ENCODE results near the gene FAM234B. TPM values are rescaled to one million over a fixed set of nuclear protein-coding genes. Genes with fewer than 3 reads are reported as not detected.

The FAM234B gene
- total and polyA plus RNA-seq, 2 donors from 2014 or later: 9.6 TPM

DNA sequence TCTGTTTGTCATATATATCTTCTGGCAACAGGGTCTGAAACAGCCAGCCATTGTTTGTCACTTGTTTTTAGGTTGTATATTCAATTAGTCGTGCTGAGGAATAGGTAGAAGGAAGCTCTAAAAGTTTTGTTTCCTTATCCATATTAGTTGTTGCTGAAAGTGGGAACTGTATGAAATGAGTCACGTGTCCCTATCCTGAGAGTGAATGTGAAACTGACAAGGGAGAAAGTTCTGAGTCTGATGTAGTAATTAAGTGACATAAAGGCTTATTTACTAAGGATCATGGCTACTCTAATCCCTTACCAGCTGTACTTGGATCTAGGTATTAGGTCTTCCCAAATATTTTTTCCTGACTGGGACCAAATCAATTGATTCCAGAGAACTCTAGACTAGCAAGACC lies 16.4 kb downstream of the FAM234B start:
- intact Hi-C loops (cut with DNase I): no loop called here
- Histone ChIP-seq H3K4me3 (ENCODE audit: low read length in 3 of 3) (no peak overlapping the region), H3K4me1 (ENCODE audit: control insufficient read depth in 2 of 3, insufficient read depth in 2 of 3, low read depth in 1 of 3, low read length in 3 of 3) (no peaks in the 10 kb centered on the region), H3K9ac (ENCODE audit: low read length in 3 of 3) (no peak overlapping the region), H3K36me3 (ENCODE audit: control insufficient read depth in 2 of 3, insufficient read depth in 3 of 3, low read length in 3 of 3) (peaks cover 0 to 12% (median 7%) of the 10 kb centered on the region in 3 donors), H3K27ac (ENCODE audit: low read depth in 2 of 2, low read length in 2 of 2) (no peak overlapping the region), H3K9me3 (ENCODE audit: control insufficient read depth in 2 of 3, insufficient read depth in 1 of 3, low read length in 3 of 3) (no peaks in the 10 kb centered on the region), H3K27me3 (ENCODE audit: control insufficient read depth, insufficient read depth, low read length) (no peaks in the 10 kb centered on the region)
- TF ChIP-seq, protein P1, sequence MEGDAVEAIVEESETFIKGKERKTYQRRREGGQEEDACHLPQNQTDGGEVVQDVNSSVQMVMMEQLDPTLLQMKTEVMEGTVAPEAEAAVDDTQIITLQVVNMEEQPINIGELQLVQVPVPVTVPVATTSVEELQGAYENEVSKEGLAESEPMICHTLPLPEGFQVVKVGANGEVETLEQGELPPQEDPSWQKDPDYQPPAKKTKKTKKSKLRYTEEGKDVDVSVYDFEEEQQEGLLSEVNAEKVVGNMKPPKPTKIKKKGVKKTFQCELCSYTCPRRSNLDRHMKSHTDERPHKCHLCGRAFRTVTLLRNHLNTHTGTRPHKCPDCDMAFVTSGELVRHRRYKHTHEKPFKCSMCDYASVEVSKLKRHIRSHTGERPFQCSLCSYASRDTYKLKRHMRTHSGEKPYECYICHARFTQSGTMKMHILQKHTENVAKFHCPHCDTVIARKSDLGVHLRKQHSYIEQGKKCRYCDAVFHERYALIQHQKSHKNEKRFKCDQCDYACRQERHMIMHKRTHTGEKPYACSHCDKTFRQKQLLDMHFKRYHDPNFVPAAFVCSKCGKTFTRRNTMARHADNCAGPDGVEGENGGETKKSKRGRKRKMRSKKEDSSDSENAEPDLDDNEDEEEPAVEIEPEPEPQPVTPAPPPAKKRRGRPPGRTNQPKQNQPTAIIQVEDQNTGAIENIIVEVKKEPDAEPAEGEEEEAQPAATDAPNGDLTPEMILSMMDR (IDR thresholded peaks at IDR 0.05; ENCODE audit: borderline replicate concordance, extremely low read depth, insufficient read depth): no peak
- no peak for FAIRE-seq
- no peak for DNase-seq

- Histone ChIP-seq H3K4me3 (ENCODE audit: low read length in 3 of 3) (no peak overlapping the region), H3K9ac (ENCODE audit: low read length in 3 of 3) (no peak overlapping the region), H3K36me3 (ENCODE audit: control insufficient read depth in 2 of 3, insufficient read depth in 3 of 3, low read length in 3 of 3) (peaks cover 0 to 12% (median 7%) of the 10 kb centered on the region in 3 donors), H3K4me1 (ENCODE audit: control insufficient read depth in 2 of 3, insufficient read depth in 2 of 3, low read depth in 1 of 3, low read length in 3 of 3) (no peaks in the 10 kb centered on the region), H3K9me3 (ENCODE audit: control insufficient read depth in 2 of 3, insufficient read depth in 1 of 3, low read length in 3 of 3) (no peaks in the 10 kb centered on the region), H3K27me3 (ENCODE audit: control insufficient read depth, insufficient read depth, low read length) (no peaks in the 10 kb centered on the region), H3K27ac (ENCODE audit: low read depth in 2 of 2, low read length in 2 of 2) (no peak overlapping the region)
- no peak for FAIRE-seq
- intact Hi-C loops (cut with DNase I): no loop called here
- no peak for DNase-seq
- TF ChIP-seq, protein P1 (IDR thresholded peaks at IDR 0.05; ENCODE audit: borderline replicate concordance, extremely low read depth, insufficient read depth): no peak
Observed at GRCh38 chr12:13061377-13061776, 17.2 kb downstream of the FAM234B start.

GRCh38 chr12:13062669-13063068 lies 18.5 kb downstream of the FAM234B start:
- DNase-seq: no peak
- TF ChIP-seq, protein P1 (IDR thresholded peaks at IDR 0.05; ENCODE audit: borderline replicate concordance, extremely low read depth, insufficient read depth): no peak

DNA sequence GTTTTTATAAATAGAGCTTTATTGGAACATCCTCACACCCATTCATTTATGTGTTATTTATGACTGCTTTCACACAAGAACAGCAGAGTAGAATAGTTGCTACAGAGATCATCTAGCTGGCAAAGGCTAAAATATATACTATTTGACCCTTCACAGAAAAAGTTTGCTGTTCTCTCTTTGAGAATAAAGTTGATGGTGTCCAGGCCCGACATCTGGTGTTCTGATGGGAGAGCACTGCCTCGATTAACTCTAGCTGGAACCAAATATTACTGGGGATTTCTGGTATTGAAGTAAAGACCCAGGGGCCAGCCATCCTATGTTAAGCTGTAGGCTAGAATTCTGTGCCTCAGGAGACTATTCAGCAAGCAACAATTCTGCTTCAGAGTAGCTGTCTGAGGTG lies 21.8 kb downstream of the FAM234B start:
- Histone ChIP-seq H3K27ac (ENCODE audit: low read depth in 2 of 2, low read length in 2 of 2) (no peak overlapping the region), H3K27me3 (ENCODE audit: control insufficient read depth, insufficient read depth, low read length) (no peaks in the 10 kb centered on the region), H3K4me1 (ENCODE audit: control insufficient read depth in 2 of 3, insufficient read depth in 2 of 3, low read depth in 1 of 3, low read length in 3 of 3) (no peaks in the 10 kb centered on the region), H3K9ac (ENCODE audit: low read length in 3 of 3) (no peak overlapping the region), H3K36me3 (ENCODE audit: control insufficient read depth in 2 of 3, insufficient read depth in 3 of 3, low read length in 3 of 3) (peaks cover 0 to 11% (median 9%) of the 10 kb centered on the region in 3 donors), H3K4me3 (ENCODE audit: low read length in 3 of 3) (no peak overlapping the region), H3K9me3 (ENCODE audit: control insufficient read depth in 2 of 3, insufficient read depth in 1 of 3, low read length in 3 of 3) (no peaks in the 10 kb centered on the region)
- DNase-seq (no peak), FAIRE-seq (no peak)
- intact Hi-C loops (cut with DNase I): no loop called here
- TF ChIP-seq, protein P1 (IDR thresholded peaks at IDR 0.05; ENCODE audit: borderline replicate concordance, extremely low read depth, insufficient read depth): no peak

More at GRCh38 chr12:13062669-13063068, 18.5 kb downstream of the FAM234B start:
- no peak overlapping the region for H3K27ac ChIP-seq (ENCODE audit: low read depth in 2 of 2, low read length in 2 of 2)
- H3K36me3 ChIP-seq (ENCODE audit: control insufficient read depth in 2 of 3, insufficient read depth in 3 of 3, low read length in 3 of 3): peaks cover 0 to 12% (median 10%) of the 10 kb centered on the region in 3 donors
- no peak overlapping the region for H3K9ac ChIP-seq (ENCODE audit: low read length in 3 of 3)
- H3K4me3 ChIP-seq (ENCODE audit: low read length in 3 of 3): no peak overlapping the region
- no peak for FAIRE-seq
- intact Hi-C loops (cut with DNase I): no loop called here
- no peaks in the 10 kb centered on the region for H3K9me3 ChIP-seq (ENCODE audit: control insufficient read depth in 2 of 3, insufficient read depth in 1 of 3, low read length in 3 of 3)
- no peaks in the 10 kb centered on the region for H3K4me1 ChIP-seq (ENCODE audit: control insufficient read depth in 2 of 3, insufficient read depth in 2 of 3, low read depth in 1 of 3, low read length in 3 of 3)
- no peaks in the 10 kb centered on the region for H3K27me3 ChIP-seq (ENCODE audit: control insufficient read depth, insufficient read depth, low read length)
